Inflammatory macrophage treated with lipopolysaccharide for 4 hours (primary cell): ENCODE measurements around the gene TNS1.
A peak's percentile ranks its signal among the peaks of the same experiment; 100 is the strongest.

Source experiments
- DNase-seq: peaks from one replicate; pipeline ENCODE4 v3.0.0-alpha.2; 2020

The TNS1 gene

GRCh38 chr2:218015586-218016521 is 13.1 kb upstream of the TNS1 start:
- DNase-seq: no peak

- DNase-seq: no peak
These were observed 12.2 kb upstream of the TNS1 start for GRCh38 chr2:218014706-218015585.

GRCh38 chr2:218013289-218013688 is 10.5 kb upstream of the TNS1 start:
- DNase-seq: no peak

DNA sequence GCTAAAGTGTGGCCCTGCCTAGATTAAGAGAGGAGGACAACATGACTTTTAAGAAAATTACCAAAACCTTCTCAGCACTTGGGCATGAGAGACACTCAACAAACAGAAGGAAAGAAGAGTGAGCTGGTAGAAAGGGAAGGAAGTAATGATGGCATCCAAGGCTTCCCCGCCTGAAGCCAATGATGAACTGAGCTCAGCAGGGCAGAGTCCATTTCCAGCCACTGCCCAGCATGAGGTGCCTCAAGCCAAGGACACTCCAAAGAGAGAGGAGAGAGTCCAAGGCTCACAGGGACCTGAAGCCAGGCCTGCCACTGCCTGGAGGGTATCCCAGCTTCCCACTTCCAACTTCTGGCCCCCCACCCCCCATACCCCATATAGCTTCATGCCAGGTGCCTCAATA is 9.5 kb upstream of the TNS1 start:
- no peak for DNase-seq

DNA sequence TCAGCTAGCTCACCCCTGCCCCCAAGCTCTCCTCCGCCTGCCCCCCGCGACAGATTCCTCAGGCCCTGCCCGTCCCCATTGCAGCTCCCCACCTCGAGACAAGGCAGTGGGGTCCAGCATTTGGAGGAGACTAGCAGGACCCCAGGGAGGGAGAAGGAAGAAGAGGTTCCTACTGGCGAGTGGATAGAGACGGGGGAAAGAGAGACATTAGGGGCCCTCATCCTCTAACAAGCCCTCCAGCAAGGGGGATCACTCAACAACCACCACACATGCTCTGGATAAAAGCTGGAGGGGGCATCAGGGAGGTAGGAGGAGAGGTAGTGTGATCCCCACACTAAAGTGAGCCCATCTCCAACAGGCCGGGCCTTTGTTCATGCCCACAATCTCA is 8.9 kb upstream of the TNS1 start:
- DNase-seq: no peak

DNA sequence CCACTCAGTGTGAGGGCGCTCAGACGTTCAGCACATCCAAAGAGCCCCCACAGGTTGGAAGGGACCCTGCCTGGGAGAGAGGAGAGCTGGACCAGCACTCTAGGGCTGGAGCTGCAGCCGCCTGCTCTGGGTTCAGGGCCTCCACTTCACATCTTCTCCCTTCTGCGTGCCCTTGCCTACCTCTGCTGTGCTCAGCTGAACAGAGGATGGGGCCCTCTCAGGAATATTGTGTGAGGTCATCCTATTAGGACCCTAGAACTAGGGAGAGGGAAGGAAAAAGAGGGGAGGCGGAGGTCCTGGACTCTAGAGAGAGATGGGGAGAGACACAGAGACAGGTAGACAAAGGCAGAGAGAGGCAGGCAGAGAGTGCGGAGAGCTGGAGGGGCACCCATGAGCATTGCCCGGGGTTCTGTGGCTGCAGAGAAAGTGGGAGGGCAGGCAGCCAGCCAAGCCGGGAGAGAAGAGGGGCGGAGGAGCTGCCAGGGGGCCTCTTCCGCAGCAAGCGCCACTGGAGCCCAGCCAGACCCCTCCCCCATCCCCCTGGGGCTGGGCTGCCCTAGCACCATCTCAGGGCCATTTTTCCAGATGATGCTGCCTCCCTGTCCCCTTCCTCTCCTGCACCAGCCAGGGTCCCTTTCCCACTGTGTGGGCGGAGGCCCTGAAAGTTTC is 8.3 kb upstream of the TNS1 start:
- no peak for DNase-seq

DNA sequence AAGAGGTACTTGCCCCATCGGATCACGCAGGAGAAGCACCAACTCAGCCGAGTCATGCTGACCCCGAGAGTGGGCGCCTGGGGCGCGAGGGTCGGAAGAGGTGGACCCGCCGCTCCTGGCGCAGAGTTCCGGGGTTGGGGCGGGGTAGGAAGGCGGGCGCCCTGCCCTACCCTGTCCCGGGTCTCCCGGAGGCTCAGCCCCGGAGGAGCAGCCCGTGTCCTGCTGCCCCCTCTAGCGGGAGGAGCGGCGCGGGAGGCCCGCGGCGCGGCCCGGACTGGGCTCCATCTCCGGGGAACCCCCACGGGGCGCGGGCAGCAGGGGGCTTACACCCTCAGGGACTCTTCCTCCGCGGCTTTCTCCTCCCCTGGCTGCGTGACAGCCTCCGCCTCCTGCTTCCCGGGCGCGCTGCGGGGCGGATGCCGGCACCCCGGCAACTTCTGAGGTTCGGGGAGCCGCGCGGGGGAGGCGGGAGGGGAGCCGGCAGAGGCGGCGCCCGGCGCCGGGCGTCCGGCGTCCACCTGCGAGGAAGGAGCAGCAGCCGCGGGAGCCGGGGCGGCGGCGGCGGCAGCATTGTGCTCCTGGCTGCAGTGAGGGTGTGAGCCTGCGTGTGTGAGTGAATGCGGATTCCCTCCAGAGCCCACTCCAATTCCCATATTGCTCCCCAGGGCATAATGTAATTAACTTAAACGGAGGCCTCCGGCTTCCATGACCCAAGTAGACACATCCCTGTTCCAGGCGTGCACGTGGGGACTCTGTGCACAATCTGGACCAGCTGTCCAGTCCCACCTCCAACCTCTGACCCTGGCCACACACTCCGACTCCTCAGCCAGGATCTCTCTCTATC is 7.6 kb upstream of the TNS1 start:
- DNase-seq: peak; percentile 60

- no peak for DNase-seq
These were observed 7.0 kb upstream of the TNS1 start for GRCh38 chr2:218009765-218010139.

DNA sequence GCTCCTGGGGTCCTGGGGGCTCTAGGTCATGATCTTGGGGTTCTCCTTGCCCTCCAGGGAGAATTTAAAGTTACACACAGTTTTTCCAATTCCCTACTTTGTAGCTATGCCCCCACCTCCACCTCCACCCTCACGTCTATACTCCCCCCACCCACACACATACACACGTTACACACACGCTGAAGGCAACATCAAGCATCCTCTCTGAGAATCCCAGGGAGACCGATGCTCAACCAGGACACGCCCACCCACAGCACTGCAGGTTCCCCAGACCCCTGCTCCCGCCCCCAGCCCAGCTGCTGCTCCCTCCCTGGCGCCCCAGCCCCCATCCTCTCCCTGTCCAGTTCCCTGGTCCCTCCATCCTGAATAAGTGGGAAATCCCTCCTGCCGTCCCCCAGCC is 6.4 kb upstream of the TNS1 start:
- no peak for DNase-seq

- DNase-seq: no peak
These were observed 5.6 kb upstream of the TNS1 start for GRCh38 chr2:218008060-218009040.

- no peak for DNase-seq
These were observed 3.9 kb upstream of the TNS1 start for GRCh38 chr2:218006741-218007140.

- peak; percentile 41 for DNase-seq
These were observed 2.7 kb upstream of the TNS1 start for GRCh38 chr2:218005486-218005885.

- peak; percentile 77 for DNase-seq
These were observed 2.2 kb upstream of the TNS1 start for GRCh38 chr2:218005028-218005427.

- peak; percentile 76 for DNase-seq
These were observed 1.2 kb upstream of the TNS1 start for GRCh38 chr2:218003981-218004419.

DNA sequence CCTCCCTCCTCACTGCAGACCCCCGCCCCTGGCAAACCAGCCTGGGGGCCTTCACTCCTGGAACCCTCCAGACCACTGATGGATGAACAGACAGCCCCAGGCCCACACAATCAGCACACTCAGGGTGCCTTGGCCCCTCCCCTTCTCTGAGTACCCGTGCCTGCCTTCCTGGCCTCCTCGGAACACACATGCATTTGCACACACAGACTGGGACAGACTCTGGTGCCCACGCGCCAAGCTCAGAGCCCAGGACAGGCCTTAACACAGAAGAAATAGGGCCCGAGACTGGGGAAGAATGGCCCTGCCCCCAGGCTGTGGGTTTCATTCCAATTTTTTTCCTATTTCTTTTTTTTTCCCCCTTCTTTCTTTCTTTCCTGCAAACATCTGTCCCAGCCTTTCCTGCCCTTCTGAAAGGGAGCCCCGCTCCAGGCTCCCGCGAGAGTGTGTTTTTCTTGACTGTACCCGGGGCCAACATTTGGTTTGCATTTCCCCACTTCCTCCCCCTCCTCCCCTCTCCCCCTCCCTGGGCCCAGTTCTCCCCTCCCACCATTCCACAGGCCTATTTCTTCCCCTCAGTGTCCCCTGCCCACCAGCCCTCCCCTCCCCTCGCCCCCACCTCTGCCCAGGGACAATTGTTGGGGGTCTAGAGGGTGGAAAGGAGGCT is 618 bp upstream of the TNS1 start:
- peak; percentile 33 for DNase-seq

- no peak for DNase-seq
These were observed 501 bp downstream of the TNS1 start for GRCh38 chr2:218002143-218002844.

DNA sequence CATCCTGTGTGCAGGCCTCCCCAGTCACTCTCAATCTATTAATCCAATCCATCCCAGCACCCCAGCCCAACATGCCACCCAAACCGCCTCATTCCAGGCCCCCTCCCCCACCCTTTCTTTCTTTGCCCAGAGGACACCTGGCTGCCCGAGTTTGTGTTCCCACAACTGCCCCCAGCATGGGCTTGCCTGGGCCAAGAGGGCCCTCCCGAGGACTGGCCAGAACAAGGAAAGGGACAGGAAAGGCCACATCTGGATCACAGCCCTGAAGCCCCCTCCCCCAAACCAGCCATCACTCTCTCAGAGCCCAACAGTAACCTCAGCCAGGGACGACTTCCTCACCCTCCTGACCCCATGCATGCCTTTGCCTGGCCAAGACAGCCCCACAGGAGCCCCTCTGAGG is 1.2 kb downstream of the TNS1 start:
- no peak for DNase-seq

DNA sequence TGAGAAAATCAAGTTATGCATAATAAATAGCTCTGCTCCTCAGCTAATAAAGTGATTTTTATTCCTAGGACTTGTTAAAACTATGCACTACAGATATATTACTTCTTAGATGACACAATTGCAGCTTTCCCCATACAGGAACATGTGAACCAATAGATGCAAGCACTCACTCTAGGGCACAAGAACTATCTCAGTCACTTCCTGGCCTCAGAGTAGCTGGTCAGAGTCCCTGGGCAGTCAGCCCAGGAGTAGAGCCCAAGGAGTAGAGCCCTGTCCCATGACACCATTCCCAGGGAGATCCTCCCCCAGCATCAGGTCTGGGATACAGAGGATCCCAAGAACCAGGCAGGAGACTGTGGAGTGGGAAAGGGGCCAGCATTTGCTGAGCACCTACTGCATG is 2.7 kb downstream of the TNS1 start:
- DNase-seq: peak; percentile 85

DNA sequence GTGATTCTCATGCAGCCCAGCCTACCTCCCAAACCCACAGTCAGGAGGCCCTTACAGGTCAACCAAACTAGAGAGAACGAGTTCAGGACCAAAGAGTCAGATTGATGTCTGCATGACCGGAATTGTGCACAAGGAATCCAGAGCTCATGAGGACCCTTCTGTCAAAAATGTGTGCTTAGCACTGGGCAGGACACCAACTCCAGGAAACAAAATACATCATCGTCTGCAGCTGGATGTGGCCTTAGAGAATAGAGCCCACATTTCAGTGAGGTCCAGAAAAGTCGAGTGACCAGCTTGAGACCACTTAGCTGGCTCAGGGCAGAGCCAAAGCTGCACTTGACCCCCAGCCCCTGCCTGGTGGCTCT is 3.2 kb downstream of the TNS1 start:
- no peak for DNase-seq
